Parathyroid adenoma (tissue), 2 donors: ENCODE results near the gene YBEY.

Source experiments
- H2AFZ ChIP-seq: fragments of 300-600 bp; sonication (generic); one replicate; pipeline ENCODE4 v1.7.0; 2017; ENCODE audit warnings: antibody characterized with exemption, mild to moderate bottlenecking
- H3K27ac ChIP-seq: fragments of 300-600 bp; sonication (generic); one replicate; pipeline ENCODE4 v1.7.0; 2017
- H3K27me3 ChIP-seq: fragments of 300-600 bp; sonication (generic); one replicate; pipeline ENCODE4 v1.7.0; 2017; ENCODE audit warnings: low read length; ENCODE audit not compliant: control insufficient read depth, insufficient read depth
- H3K36me3 ChIP-seq: fragments of 300-600 bp; sonication (generic); one replicate; pipeline ENCODE4 v1.7.0; 2017; ENCODE audit warnings: low read length; ENCODE audit not compliant: control insufficient read depth, insufficient read depth
- H3K4me1 ChIP-seq: fragments of 300-600 bp; sonication (generic); one replicate; pipeline ENCODE4 v1.7.0; 2017; ENCODE audit warnings: control low read depth
- H3K4me2 ChIP-seq: fragments of 300-600 bp; sonication (generic); one replicate; pipeline ENCODE4 v1.7.0; 2017; ENCODE audit warnings: low read length
- H3K4me3 ChIP-seq: fragments of 300-600 bp; sonication (generic); one replicate; pipeline ENCODE4 v1.7.0; 2017; ENCODE audit warnings: low read depth, low read length
- H3K79me2 ChIP-seq: fragments of 300-600 bp; sonication (generic); one replicate; pipeline ENCODE4 v1.7.0; 2017; ENCODE audit warnings: control low read depth
- H3K9ac ChIP-seq: fragments of 300-600 bp; sonication (generic); one replicate; pipeline ENCODE4 v1.7.0; 2017; ENCODE audit warnings: mild to moderate bottlenecking
- H3K9me3 ChIP-seq: fragments of 300-600 bp; sonication (generic); one replicate; pipeline ENCODE4 v1.7.0; 2017; ENCODE audit warnings: low read length; ENCODE audit not compliant: control insufficient read depth
- CTCF ChIP-seq: fragments of 300-600 bp; sonication (generic); IDR thresholded peaks from one replicate; pipeline ENCODE4 v1.7.0; 2017; ENCODE audit warnings: antibody characterized with exemption, mild to moderate bottlenecking
- donor health status: primary hyperparathyroidism.

YBEY gene

GRCh38 chr21:46252840-46253239, 33.3 kb upstream of the YBEY start:
- Histone ChIP-seq H3K9me3 (no peaks in the 10 kb centered on the region), H3K36me3 (no peaks in the 10 kb centered on the region), H3K4me2 (no peak overlapping the region), H3K79me2 (no peaks in the 10 kb centered on the region), H3K9ac (no peak overlapping the region), H3K4me1 (no peaks in the 10 kb centered on the region), H3K27ac (no peak overlapping the region), H3K27me3 (no peaks in the 10 kb centered on the region), H2AFZ (no peak overlapping the region), H3K4me3 (no peak overlapping the region)
- no peak for TF ChIP-seq CTCF

- H3K9me3 ChIP-seq = no peaks in the 10 kb centered on the region
- no peak for TF ChIP-seq CTCF
- no peak overlapping the region for H2AFZ ChIP-seq
- H3K4me2 ChIP-seq = no peak overlapping the region
- H3K4me1 ChIP-seq = no peaks in the 10 kb centered on the region
- no peak overlapping the region for H3K4me3 ChIP-seq
- no peak overlapping the region for H3K27ac ChIP-seq
- no peaks in the 10 kb centered on the region for H3K79me2 ChIP-seq
- H3K36me3 ChIP-seq = no peaks in the 10 kb centered on the region
- no peak overlapping the region for H3K9ac ChIP-seq
- H3K27me3 ChIP-seq = no peaks in the 10 kb centered on the region
These were observed 32.5 kb upstream of the YBEY start for GRCh38 chr21:46253610-46254124.

- no peak for TF ChIP-seq CTCF
- H3K4me1 ChIP-seq = no peaks in the 10 kb centered on the region
- H3K27me3 ChIP-seq = no peaks in the 10 kb centered on the region
- no peak overlapping the region for H3K9ac ChIP-seq
- no peaks in the 10 kb centered on the region for H3K79me2 ChIP-seq
- no peak overlapping the region for H2AFZ ChIP-seq
- H3K4me3 ChIP-seq = no peak overlapping the region
- H3K27ac ChIP-seq = no peak overlapping the region
- H3K4me2 ChIP-seq = no peak overlapping the region
- no peaks in the 10 kb centered on the region for H3K36me3 ChIP-seq
- no peaks in the 10 kb centered on the region for H3K9me3 ChIP-seq
These were observed 31.8 kb upstream of the YBEY start for GRCh38 chr21:46254208-46254975.

DNA sequence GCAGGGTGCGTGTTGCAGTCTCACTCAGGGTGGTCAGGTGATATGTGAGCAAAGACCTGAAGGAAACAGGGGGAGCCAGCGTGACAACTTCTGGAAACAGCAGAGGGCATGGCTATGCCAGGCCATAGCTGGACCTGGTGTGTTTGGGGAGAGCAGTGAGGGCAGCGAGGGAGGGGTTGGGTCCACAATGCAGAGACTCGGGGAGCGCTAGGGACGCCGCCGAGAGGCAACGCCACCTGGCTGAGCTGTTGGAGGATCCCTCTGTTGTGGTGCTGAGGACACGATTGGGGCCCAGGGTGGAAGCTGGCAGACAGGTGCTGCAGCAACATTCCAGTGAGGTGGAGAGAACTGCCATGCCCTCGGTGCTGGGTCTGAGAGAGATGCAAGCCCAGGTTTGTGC, 31.0 kb upstream of the YBEY start:
- Histone ChIP-seq H3K4me3 (no peak overlapping the region), H3K4me1 (no peaks in the 10 kb centered on the region), H3K27ac (no peak overlapping the region), H3K4me2 (no peak overlapping the region), H3K79me2 (no peaks in the 10 kb centered on the region), H3K9ac (no peak overlapping the region), H2AFZ (no peak overlapping the region), H3K27me3 (no peaks in the 10 kb centered on the region), H3K9me3 (no peaks in the 10 kb centered on the region), H3K36me3 (no peaks in the 10 kb centered on the region)
- TF ChIP-seq CTCF = no peak

DNA sequence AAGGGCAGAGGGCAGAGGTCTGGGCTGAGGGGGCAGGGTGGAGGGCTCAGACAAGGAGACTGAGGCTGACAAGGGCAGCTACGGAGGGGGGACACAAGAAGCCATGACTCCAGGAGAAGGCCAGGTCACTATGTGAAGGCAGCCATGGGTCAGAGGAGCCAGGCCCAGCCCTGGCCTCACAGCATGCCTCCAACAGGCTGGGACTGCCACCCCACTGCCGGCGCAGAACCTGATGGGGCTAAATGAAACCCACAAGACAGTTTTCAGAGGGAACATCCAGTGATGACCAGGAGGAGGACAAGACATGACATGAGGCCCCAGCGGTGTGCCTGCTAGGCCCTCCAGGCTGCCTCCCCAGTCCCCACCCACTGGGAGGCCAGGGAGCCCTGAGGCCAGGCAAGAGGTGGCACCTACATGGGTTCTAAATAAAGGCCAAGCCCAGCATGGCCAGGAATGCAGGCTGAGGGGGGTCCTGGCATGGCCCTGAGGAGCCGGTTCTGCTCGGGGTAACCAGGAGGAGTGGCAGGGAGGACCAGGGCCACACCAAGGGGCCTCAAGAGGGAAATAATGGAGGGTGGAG, 30.3 kb upstream of the YBEY start:
- TF ChIP-seq CTCF = no peak
- no peak overlapping the region for H3K27ac ChIP-seq
- no peaks in the 10 kb centered on the region for H3K4me1 ChIP-seq
- H3K9ac ChIP-seq = no peak overlapping the region
- no peak overlapping the region for H2AFZ ChIP-seq
- no peaks in the 10 kb centered on the region for H3K79me2 ChIP-seq
- H3K4me2 ChIP-seq = no peak overlapping the region
- H3K4me3 ChIP-seq = no peak overlapping the region
- no peaks in the 10 kb centered on the region for H3K9me3 ChIP-seq
- no peaks in the 10 kb centered on the region for H3K36me3 ChIP-seq
- no peaks in the 10 kb centered on the region for H3K27me3 ChIP-seq
